ENCODE data around the gene PIWIL4.
"Not testable (repeated sequence)": the region's sequence is repeated elsewhere in the genome, so short reads cannot be mapped to it uniquely, and the experiment has no call there.

Gene PIWIL4

GRCh38 chr11:94627003-94627560 lies 59.9 kb downstream of the PIWIL4 start:
- H3K4me1 ChIP-seq (ENCODE audit: insufficient read depth, low read length): not testable (repeated sequence)

GRCh38 chr11:94629741-94630140 lies 62.6 kb downstream of the PIWIL4 start:
- Histone ChIP-seq H3K4me1 (ENCODE audit: insufficient read depth, low read length) (no peaks in the 10 kb centered on the region), H3K27me3 (ENCODE audit: insufficient read depth, low read length) (no peaks in the 10 kb centered on the region), H3K36me3 (ENCODE audit: insufficient read depth, low read depth, low read length) (no peaks in the 10 kb centered on the region), H3K9ac (ENCODE audit: low read depth, low read length) (no peak overlapping the region), H3K27ac (ENCODE audit: low read length) (no peak overlapping the region), H3K4me3 (ENCODE audit: low read length) (no peak overlapping the region), H3K9me3 (ENCODE audit: insufficient read depth, low read depth, low read length) (peaks cover 18% of the 10 kb centered on the region)

More at GRCh38 chr11:94627003-94627560, 59.9 kb downstream of the PIWIL4 start:
- not testable (repeated sequence) for H3K36me3 ChIP-seq (ENCODE audit: insufficient read depth, low read depth, low read length); H3K27ac ChIP-seq (ENCODE audit: low read length); H3K9ac ChIP-seq (ENCODE audit: low read depth, low read length); H3K27me3 ChIP-seq (ENCODE audit: insufficient read depth, low read length); H3K4me3 ChIP-seq (ENCODE audit: low read length)
- H3K9me3 ChIP-seq (ENCODE audit: insufficient read depth, low read depth, low read length): peaks cover 18% of the 10 kb centered on the region

DNA sequence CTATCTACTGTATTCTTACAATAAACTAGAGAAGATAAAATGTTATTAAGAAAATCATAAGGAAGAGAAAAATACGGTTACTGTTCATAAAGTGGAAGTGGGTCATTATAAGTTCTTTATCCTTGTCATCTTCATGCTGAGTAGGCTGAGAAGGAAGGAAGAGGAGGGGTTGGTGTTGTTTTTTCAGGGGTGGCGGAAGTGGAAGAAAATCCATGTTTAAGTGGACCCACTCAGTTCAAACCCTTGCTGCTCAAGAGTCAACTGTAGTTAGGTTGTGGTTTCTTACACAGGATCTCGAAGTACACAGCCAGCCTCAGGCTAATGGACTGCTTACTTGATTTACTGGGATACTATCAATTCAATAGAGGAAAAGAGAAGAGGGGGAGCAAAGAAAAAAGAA lies 63.1 kb downstream of the PIWIL4 start:
- Histone ChIP-seq H3K4me1 (ENCODE audit: insufficient read depth, low read length) (no peaks in the 10 kb centered on the region), H3K9me3 (ENCODE audit: insufficient read depth, low read depth, low read length) (peaks cover 18% of the 10 kb centered on the region), H3K36me3 (ENCODE audit: insufficient read depth, low read depth, low read length) (no peaks in the 10 kb centered on the region), H3K4me3 (ENCODE audit: low read length) (no peak overlapping the region), H3K27me3 (ENCODE audit: insufficient read depth, low read length) (no peaks in the 10 kb centered on the region), H3K27ac (ENCODE audit: low read length) (no peak overlapping the region), H3K9ac (ENCODE audit: low read depth, low read length) (no peak overlapping the region)

DNA sequence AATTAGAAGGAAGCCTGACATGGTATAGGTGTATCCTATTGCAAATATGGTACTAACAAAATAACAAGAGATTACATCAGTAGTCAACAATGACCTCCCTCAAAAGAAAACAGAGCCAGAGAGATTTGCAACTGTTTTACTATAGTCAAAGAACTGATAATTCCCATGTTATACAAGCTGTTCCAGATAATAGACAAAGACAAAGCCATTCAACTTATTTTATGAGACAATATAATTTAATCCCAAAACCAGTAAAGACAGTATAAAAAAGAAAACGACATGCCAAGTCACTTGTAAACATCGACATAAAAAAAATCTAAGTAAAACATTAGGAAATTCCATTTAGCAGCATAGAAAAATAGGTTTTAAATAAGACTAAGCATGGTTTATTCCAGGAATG lies 65.2 kb downstream of the PIWIL4 start:
- H3K27me3 ChIP-seq (ENCODE audit: insufficient read depth, low read length): no peaks in the 10 kb centered on the region
- H3K4me1 ChIP-seq (ENCODE audit: insufficient read depth, low read length): no peaks in the 10 kb centered on the region
- peaks cover 12% of the 10 kb centered on the region for H3K9me3 ChIP-seq (ENCODE audit: insufficient read depth, low read depth, low read length)
- H3K36me3 ChIP-seq (ENCODE audit: insufficient read depth, low read depth, low read length): no peaks in the 10 kb centered on the region
- no peak overlapping the region for H3K4me3 ChIP-seq (ENCODE audit: low read length)
- no peak overlapping the region for H3K9ac ChIP-seq (ENCODE audit: low read depth, low read length)
- H3K27ac ChIP-seq (ENCODE audit: low read length): no peak overlapping the region

DNA sequence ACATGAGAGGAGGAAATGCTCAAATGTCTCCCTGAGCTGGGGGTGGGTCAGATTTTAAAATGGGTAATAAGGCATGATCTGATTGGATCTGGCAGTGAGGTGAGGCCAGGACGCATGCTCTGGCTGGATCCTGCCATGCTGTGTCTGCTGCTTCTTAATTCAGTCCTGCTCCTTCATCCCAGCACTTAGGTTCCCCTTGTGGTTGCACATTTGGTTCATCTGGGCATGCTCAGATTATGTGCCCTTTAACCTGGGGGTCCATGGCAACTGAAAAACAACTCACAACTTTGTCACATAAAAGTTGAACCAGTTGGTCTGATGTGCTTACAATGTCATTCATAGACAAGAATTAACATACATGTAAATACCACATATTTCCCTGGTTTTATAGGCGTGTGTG lies 67.9 kb downstream of the PIWIL4 start:
- Histone ChIP-seq H3K9ac (ENCODE audit: low read depth, low read length) (no peak overlapping the region), H3K4me3 (ENCODE audit: low read length) (no peak overlapping the region), H3K9me3 (ENCODE audit: insufficient read depth, low read depth, low read length) (no peaks in the 10 kb centered on the region), H3K27ac (ENCODE audit: low read length) (no peak overlapping the region), H3K27me3 (ENCODE audit: insufficient read depth, low read length) (no peaks in the 10 kb centered on the region), H3K36me3 (ENCODE audit: insufficient read depth, low read depth, low read length) (no peaks in the 10 kb centered on the region), H3K4me1 (ENCODE audit: insufficient read depth, low read length) (no peaks in the 10 kb centered on the region)

GRCh38 chr11:94636388-94636949 lies 69.3 kb downstream of the PIWIL4 start:
- no peaks in the 10 kb centered on the region for H3K27me3 ChIP-seq (ENCODE audit: insufficient read depth, low read length)
- H3K9ac ChIP-seq (ENCODE audit: low read depth, low read length): no peak overlapping the region
- no peaks in the 10 kb centered on the region for H3K9me3 ChIP-seq (ENCODE audit: insufficient read depth, low read depth, low read length)
- H3K27ac ChIP-seq (ENCODE audit: low read length): no peak overlapping the region
- H3K36me3 ChIP-seq (ENCODE audit: insufficient read depth, low read depth, low read length): no peaks in the 10 kb centered on the region
- H3K4me1 ChIP-seq (ENCODE audit: insufficient read depth, low read length): no peaks in the 10 kb centered on the region
- H3K4me3 ChIP-seq (ENCODE audit: low read length): no peak overlapping the region

- H3K27me3 ChIP-seq (ENCODE audit: insufficient read depth, low read length): no peaks in the 10 kb centered on the region
- H3K4me3 ChIP-seq (ENCODE audit: low read length): no peak overlapping the region
- no peaks in the 10 kb centered on the region for H3K9me3 ChIP-seq (ENCODE audit: insufficient read depth, low read depth, low read length)
- H3K4me1 ChIP-seq (ENCODE audit: insufficient read depth, low read length): no peaks in the 10 kb centered on the region
- H3K9ac ChIP-seq (ENCODE audit: low read depth, low read length): no peak overlapping the region
- no peak overlapping the region for H3K27ac ChIP-seq (ENCODE audit: low read length)
- no peaks in the 10 kb centered on the region for H3K36me3 ChIP-seq (ENCODE audit: insufficient read depth, low read depth, low read length)
These were observed 71.2 kb downstream of the PIWIL4 start for GRCh38 chr11:94638301-94638901.

DNA sequence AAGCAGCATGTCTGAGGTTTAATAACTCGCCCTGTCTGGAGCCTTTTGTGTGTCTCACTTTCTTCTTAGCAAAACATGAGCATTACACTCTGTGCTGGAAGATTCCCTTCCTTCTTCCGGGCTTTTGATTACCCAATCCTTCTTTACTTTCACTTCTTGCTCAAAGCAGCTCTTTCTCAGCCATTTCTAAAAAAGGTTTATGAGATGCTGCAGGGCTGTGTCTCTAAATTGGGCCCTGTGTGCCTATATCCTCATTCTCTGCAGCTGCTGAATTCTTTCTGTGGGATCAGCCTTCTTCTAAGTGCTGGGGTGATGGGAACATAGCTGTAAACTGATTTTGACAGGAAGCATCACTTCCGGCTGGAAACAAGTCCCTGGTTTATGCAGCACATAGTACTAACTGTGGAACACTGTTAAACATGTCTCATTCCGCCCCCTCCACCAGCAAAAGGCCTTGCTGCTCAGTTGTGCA lies 71.8 kb downstream of the PIWIL4 start:
- H3K9me3 ChIP-seq (ENCODE audit: insufficient read depth, low read depth, low read length): no peaks in the 10 kb centered on the region
- H3K4me1 ChIP-seq (ENCODE audit: insufficient read depth, low read length): no peaks in the 10 kb centered on the region
- H3K27ac ChIP-seq (ENCODE audit: low read length): no peak overlapping the region
- H3K9ac ChIP-seq (ENCODE audit: low read depth, low read length): no peak overlapping the region
- H3K4me3 ChIP-seq (ENCODE audit: low read length): no peak overlapping the region
- no peaks in the 10 kb centered on the region for H3K36me3 ChIP-seq (ENCODE audit: insufficient read depth, low read depth, low read length)
- no peaks in the 10 kb centered on the region for H3K27me3 ChIP-seq (ENCODE audit: insufficient read depth, low read length)

DNA sequence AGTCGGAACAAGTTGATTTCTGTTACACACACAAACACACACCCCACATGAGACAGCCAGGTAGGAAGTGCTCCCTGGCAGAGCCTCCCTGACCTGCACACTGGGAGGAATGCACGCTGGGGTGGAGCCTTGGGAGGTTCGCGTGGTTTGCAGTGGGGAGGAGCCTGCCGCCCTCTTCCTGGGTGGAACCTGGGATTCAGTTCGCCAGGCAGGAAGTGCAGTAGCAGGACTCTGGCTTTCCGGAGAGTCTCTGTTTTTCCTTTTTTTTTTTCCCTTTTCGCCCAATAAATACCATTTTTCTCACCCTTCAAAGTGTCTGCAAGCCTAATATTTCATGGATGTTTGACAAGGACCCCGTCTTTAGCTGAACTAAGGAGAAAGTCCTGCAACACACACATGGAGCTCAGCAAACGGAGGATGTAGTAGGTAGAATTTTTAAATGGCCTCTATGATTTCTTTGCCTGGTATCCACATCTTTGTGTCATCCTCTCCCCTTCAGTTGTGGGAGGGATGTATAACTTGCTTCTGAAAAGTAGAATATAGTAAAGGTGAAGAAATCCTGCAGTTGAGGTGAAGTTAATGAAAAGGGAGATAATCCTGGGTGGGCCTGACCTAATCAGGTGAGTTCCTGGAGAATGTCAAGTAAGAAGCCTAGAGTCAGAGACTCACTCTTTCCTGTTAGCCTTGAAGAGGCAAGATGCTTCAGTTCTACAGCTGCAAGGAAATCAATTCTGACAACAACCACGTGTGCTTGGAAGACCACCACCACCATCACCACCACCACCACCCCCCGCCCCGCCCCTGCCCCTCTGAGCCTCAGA lies 72.9 kb downstream of the PIWIL4 start:
- Histone ChIP-seq H3K36me3 (ENCODE audit: insufficient read depth, low read depth, low read length) (no peaks in the 10 kb centered on the region), H3K27ac (ENCODE audit: low read length) (no peak overlapping the region), H3K9ac (ENCODE audit: low read depth, low read length) (no peak overlapping the region), H3K4me1 (ENCODE audit: insufficient read depth, low read length) (no peaks in the 10 kb centered on the region), H3K27me3 (ENCODE audit: insufficient read depth, low read length) (no peaks in the 10 kb centered on the region), H3K9me3 (ENCODE audit: insufficient read depth, low read depth, low read length) (no peaks in the 10 kb centered on the region), H3K4me3 (ENCODE audit: low read length) (no peak overlapping the region)

DNA sequence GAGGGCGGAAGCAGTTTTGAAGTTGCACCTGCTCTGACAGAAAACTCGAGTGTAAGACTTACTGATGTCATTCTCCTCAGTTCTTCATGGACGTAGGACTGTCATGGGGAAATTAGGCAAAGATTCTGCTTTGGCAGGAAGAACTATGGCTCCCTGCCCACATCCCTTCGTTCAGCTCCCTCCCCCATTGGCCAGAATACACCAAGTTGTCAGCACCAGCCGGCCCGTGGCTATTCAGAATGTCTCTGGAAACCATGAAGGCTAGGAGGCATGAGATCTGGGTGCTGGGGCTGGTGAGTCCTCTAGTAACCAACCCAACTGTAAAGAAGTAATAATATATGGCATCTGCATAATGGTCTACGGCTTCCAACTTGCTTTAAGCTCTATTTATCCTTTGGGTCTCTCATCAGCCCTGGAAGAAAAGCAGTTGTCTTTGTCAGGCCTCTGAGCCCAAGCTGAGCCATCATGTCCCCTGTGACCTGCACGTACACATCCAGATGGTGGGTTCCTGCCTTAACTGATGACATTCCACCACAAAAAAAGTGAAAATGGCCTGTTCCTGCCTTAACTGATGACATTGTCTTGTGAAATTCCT lies 74.1 kb downstream of the PIWIL4 start:
- Histone ChIP-seq H3K4me1 (ENCODE audit: insufficient read depth, low read length) (no peaks in the 10 kb centered on the region), H3K27ac (ENCODE audit: low read length) (no peak overlapping the region), H3K36me3 (ENCODE audit: insufficient read depth, low read depth, low read length) (no peaks in the 10 kb centered on the region), H3K27me3 (ENCODE audit: insufficient read depth, low read length) (no peaks in the 10 kb centered on the region), H3K9ac (ENCODE audit: low read depth, low read length) (no peak overlapping the region), H3K9me3 (ENCODE audit: insufficient read depth, low read depth, low read length) (no peaks in the 10 kb centered on the region), H3K4me3 (ENCODE audit: low read length) (no peak overlapping the region)

- H3K4me1 ChIP-seq (ENCODE audit: insufficient read depth, low read length); H3K36me3 ChIP-seq (ENCODE audit: insufficient read depth, low read depth, low read length); H3K27ac ChIP-seq (ENCODE audit: low read length); H3K4me3 ChIP-seq (ENCODE audit: low read length); H3K9me3 ChIP-seq (ENCODE audit: insufficient read depth, low read depth, low read length); H3K9ac ChIP-seq (ENCODE audit: low read depth, low read length); H3K27me3 ChIP-seq (ENCODE audit: insufficient read depth, low read length): not testable (repeated sequence)
These were observed 76.0 kb downstream of the PIWIL4 start for GRCh38 chr11:94643186-94643585.
